ENCODE data around the gene CCDC91.
"Not testable (repeated sequence)": the region's sequence is repeated elsewhere in the genome, so short reads cannot be mapped to it uniquely, and the experiment has no call there.

Gene CCDC91

DNA sequence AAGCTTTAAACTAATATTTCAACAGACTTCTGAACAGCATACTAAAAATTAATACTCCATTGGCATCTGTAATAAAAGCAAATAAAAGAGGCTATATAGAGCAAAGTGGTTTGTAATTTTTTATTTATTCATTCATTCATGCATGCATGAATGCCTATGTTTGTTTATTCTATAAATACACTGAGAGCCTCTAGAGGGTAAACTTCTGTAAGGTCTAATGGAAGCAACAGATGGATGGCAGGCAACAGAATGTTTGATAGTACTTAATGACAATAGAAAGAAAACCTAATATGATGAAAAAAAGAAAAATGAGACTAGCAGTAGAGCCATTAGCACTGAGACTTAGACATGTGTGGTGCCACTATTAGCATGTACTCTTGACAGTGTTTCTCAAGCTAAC, 253.1 kb downstream of the CCDC91 start:
- in situ Hi-C loops (cut with HindIII; ENCODE audit: low sequenced_read_pairs), result no loop called here

DNA sequence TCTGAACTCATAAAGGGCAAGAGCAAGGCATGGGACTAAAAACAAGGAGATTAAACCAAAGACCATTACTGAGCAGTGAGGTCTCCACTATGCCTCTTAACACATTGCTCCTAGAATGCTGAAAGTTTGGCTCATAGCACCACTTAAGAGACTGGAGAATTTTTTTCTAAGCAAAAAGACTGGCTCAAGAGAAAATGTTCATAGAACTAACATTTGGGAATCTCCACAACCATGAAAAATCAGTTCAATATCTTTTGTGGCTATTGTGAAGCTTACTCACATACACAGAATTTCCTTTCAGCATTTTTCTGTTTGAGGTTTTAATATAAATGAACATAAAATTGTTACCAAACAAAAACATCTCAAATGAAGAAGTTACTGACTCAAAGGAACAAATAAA, 255.8 kb downstream of the CCDC91 start:
- in situ Hi-C loops (cut with HindIII; ENCODE audit: low sequenced_read_pairs), result no loop called here

DNA sequence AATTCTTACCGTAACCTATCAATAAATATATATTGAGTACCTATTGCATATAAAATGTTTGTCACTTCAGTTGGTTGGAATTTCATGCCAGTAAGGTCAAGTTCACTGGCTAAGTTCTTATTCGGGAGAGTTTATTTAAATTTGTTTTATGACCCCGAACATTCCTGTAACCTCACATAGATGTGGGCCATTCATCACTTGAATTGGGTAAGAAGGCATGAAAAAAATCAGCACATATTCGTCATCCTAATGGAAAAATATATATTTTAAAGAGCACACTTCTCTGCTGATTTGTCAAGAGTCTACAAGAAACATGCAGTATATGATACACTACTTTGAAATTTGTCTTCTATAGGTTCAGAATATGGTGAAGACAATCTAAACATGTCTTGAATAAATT, 263.4 kb downstream of the CCDC91 start:
- in situ Hi-C loops (cut with HindIII; ENCODE audit: low sequenced_read_pairs), result no loop called here

GRCh38 chr12:28456934-28457710, 266.9 kb downstream of the CCDC91 start:
- in situ Hi-C loops (cut with HindIII; ENCODE audit: low sequenced_read_pairs), result no loop called here

DNA sequence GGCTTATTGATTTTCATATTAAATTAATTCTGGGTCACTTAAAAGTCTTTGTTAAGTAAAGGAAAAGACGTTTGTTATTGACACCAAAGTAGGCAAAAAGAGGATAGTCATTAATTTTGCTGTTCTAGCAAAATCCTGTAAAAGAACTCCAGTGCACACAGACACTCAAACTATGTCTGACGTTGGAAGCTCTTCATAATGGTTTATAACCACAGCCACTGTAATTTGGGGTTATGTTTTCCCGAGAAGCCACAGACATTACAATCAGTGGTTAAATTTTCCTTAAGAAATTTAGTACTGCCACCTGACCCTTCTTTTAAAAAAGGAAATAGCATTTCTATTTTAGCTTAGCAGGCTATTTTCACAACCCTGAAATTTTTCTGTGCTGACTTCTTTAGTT, 267.5 kb downstream of the CCDC91 start:
- in situ Hi-C loops (cut with HindIII; ENCODE audit: low sequenced_read_pairs), result no loop called here

GRCh38 chr12:28459481-28459880, 269.2 kb downstream of the CCDC91 start:
- in situ Hi-C loops (cut with HindIII; ENCODE audit: low sequenced_read_pairs), result no loop called here

- in situ Hi-C loops (cut with HindIII; ENCODE audit: low sequenced_read_pairs), result no loop called here
These were observed 270.3 kb downstream of the CCDC91 start for GRCh38 chr12:28460420-28461130.

- in situ Hi-C loops (cut with HindIII; ENCODE audit: low sequenced_read_pairs), result no loop called here
These were observed 273.1 kb downstream of the CCDC91 start for GRCh38 chr12:28463396-28463795.

DNA sequence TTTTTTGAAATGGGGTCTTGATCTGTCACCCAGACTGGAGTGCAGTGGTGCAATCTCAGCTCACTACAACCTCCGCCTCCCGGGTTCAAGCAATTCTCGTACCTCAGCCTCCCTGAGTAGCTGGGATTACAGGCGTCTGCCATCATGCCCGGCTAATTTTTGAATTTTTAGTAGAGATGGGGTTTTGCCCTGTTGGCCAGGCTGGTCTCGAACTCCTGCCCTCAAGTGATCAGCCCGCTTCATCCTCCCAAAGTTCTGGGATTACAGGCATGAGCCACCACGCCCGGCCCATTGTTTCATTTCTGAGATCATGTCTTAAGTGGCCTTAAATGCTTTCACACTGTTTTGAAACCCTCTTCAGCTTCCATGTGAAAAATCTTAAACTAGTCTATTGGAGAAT, 281.5 kb downstream of the CCDC91 start:
- in situ Hi-C loops (cut with HindIII; ENCODE audit: low sequenced_read_pairs), result not testable (repeated sequence)

DNA sequence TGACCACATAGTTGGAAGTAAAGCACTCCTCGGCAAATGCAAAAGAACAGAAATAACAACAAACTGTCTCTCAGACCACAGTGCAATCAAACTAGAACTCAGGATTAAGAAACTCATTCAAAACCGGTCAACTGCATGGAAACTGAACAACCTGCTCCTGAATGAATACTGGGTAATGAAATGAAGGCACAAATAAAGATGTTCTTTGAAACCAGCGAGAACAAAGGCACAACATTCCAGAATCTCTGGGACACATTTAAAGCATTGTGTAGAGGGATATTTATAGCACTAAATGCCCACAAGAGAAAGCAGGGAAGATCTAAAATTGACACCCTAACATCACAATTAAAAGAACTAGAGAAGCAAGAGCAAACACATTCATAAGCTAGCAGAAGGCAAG, 285.9 kb downstream of the CCDC91 start:
- in situ Hi-C loops (cut with HindIII; ENCODE audit: low sequenced_read_pairs), result not testable (repeated sequence)

DNA sequence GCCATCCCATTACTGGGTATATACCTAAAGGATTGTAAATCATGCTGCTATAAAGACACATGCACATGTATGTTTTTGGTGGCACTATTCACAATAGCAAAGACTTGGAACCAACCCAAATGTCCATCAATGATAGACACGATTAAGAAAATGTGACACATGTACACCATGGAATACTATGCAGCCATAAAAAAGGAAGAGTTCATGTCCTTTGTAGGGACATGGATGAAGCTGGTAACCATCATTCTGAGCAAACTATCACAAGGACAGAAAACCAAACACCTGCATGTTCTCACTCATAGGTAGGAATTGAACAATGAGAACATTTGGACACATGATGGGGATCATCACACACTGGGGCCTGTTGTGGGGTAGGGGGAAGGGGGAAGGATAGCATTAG, 288.8 kb downstream of the CCDC91 start:
- in situ Hi-C loops (cut with HindIII; ENCODE audit: low sequenced_read_pairs), result not testable (repeated sequence)

GRCh38 chr12:28479683-28480082, 289.4 kb downstream of the CCDC91 start:
- in situ Hi-C loops (cut with HindIII; ENCODE audit: low sequenced_read_pairs), result no loop called here

DNA sequence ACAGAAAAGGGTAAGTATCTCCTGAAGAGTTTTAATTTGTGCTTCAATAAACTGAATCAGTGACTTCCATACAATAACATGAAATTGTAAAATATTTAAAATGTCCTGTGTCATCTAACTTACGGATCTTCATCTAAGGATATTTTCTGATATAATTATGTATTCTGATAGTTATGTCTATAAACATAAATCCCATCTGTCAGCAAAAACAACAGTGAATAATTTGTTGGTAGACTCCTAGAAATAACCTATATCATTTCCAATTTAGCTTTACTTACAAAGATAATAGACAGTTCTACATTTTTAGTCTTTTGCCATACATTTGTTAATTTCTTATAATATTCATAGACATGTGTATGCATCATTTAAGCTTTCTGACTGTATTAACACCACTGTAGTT, 293.9 kb downstream of the CCDC91 start:
- in situ Hi-C loops (cut with HindIII; ENCODE audit: low sequenced_read_pairs), result no loop called here

DNA sequence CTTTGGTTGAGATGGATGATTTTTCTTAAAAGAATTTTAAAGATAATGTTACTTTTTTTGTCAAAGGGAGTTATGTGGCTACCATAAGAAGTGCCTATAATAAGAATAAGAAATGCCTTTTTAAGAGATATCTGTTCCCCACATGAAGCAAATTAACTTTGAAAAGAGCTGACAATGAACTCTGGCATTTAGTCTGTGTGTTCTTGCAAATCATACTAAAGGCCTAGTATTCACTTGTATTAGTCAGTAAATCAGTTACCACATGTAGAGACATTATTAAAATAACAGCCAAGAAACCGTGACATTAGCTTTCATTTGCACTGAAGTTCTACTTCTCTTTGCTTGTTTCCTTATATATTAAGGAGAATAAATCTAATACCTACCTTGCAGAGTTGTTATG, 296.3 kb downstream of the CCDC91 start:
- in situ Hi-C loops (cut with HindIII; ENCODE audit: low sequenced_read_pairs), result no loop called here

DNA sequence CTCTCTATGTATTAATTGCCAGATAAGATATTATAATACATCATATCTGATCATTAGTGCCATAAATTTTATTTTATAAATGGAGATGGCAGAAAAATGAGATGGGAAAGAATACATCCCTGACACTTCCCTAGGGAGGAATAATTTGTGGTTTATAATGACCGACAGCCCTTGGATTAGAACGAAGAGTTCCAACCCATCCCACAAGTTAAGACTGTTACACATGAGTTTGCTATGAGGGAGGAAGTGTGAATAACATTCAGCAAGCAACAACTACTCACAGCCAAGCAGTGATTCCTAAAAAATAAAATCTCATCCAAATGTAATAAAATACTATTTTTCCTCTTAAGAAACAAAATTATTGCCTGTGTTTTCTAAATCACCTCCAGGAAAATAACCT, 299.0 kb downstream of the CCDC91 start:
- in situ Hi-C loops (cut with HindIII; ENCODE audit: low sequenced_read_pairs), result no loop called here

GRCh38 chr12:28497889-28498411, 307.7 kb downstream of the CCDC91 start:
- in situ Hi-C loops (cut with HindIII; ENCODE audit: low sequenced_read_pairs), result no loop called here

DNA sequence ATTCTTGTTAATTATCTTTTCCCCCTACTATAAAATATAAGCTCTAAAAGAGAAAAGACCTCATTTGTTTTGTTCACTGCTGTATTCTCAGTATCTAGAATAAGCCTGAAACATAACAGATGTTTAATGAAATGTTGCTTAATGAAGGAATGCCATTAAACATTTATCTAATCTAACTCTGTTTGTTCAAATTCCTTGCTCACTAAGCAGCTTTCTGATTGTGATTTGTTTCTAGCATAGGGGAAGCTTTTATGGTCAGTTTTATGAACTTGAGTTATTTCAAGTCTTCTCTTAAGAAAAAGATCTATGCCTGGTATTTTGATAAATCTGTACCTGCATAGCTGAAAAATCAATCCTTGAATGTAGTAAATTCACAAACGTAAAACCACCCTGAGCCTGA, 308.6 kb downstream of the CCDC91 start:
- in situ Hi-C loops (cut with HindIII; ENCODE audit: low sequenced_read_pairs), result no loop called here

DNA sequence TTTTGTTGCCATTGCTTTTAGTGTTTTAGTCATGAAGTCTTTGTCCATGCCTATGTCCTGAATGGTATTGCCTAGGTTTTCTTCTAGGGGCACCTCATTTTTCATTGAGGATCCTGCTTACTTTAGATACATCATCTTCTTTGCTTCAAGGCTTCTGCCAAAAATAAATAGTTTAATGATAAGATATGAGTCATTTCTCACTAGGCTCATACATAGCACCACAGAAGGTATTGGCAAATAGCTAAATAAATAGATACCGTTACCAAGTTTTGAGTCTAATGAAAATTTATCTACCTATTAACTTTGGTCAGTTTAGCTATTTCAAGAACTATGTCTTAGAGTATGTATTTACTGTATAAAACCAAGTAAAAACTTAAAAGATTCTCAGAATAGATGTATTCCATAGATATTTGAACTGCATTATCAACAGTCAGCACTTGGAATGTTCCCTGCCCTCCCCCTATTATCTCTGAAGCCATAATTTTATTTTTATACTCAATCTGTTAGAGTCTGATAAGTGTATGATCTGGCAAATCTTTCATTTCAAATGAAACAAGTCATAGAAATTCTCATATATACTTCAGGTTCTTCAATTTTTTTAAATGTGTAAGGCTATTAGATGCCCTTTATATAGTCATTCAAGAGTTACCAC, 310.2 kb downstream of the CCDC91 start:
- in situ Hi-C loops (cut with HindIII; ENCODE audit: low sequenced_read_pairs), result no loop called here

- in situ Hi-C loops (cut with HindIII; ENCODE audit: low sequenced_read_pairs), result no loop called here
These were observed 316.0 kb downstream of the CCDC91 start for GRCh38 chr12:28506271-28506670.

- in situ Hi-C loops (cut with HindIII; ENCODE audit: low sequenced_read_pairs), result no loop called here
These were observed 316.8 kb downstream of the CCDC91 start for GRCh38 chr12:28507033-28507432.

- in situ Hi-C loops (cut with HindIII; ENCODE audit: low sequenced_read_pairs), result no loop called here
These were observed 317.6 kb downstream of the CCDC91 start for GRCh38 chr12:28507867-28508266.

DNA sequence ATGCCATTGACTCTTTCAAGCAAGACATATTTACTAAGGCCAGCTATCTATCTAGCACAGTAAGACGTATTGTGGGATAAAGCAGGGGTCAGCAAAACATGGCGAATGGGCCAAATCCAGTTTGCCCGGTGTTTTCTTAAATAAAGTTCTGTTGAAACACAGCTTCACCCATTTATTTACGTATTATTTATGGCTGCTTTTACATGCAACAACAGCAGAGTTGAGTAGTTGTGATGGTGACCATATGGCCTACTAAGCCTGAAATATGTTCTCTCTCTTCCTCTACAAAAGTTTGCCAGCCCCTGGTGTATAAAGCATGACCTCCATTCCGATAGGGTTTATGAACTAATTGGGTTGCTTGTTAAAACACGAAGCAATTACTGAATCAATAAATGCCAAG, 322.1 kb downstream of the CCDC91 start:
- in situ Hi-C loops (cut with HindIII; ENCODE audit: low sequenced_read_pairs), result no loop called here
